Activated naive CD4-positive, alpha-beta T cell treated with anti-CD3 and anti-CD28 coated beads for 36 hours (primary cell): ENCODE measurements around the gene DYNLRB2. TPM values are rescaled to one million over a fixed set of nuclear protein-coding genes. Genes with fewer than 3 reads are reported as not detected.

Experiments
- CTCF ChIA-PET: fragments of 350-600 bp; sonication (Branson Sonifier 250); formaldehyde crosslinking; loops from one replicate; lab custom pipeline; 2021; ENCODE audit warnings: antibody characterized with exemption; lab: Charles Lee
- DNase-seq: peaks from one replicate; pipeline ENCODE4 v3.0.0-alpha.2; 2020
- H3K27ac Mint-ChIP-seq: one replicate; pipeline ENCODE4 v1.8.0; 2021; ENCODE audit warnings: mild to moderate bottlenecking, mixed read lengths
- H3K27me3 Mint-ChIP-seq: one replicate; pipeline ENCODE4 v1.8.0; 2021; ENCODE audit warnings: low read depth, mixed read lengths
- H3K36me3 Mint-ChIP-seq: one replicate; pipeline ENCODE4 v1.8.0; 2021; ENCODE audit warnings: low read depth, mixed read lengths
- H3K4me1 Mint-ChIP-seq: one replicate; pipeline ENCODE4 v1.8.0; 2021; ENCODE audit warnings: low read depth, mixed read lengths
- H3K4me3 Mint-ChIP-seq: one replicate; pipeline ENCODE4 v1.8.0; 2021; ENCODE audit warnings: mild to moderate bottlenecking, moderate library complexity, mixed read lengths
- H3K9me3 Mint-ChIP-seq: one replicate; pipeline ENCODE4 v1.8.0; 2021; ENCODE audit warnings: mixed read lengths
- intact Hi-C: fragments of 100-400 bp; cut with micrococcal nuclease; formaldehyde crosslinking; loops from one replicate; pipeline ENCODE4 v1.15.1; 2023
- total RNA-seq, 2 experiments: library from RNA; stranded (reverse); gene quantifications; one replicate each; pipeline ENCODE4 v1.2.3, GENCODE V29; 2021

The DYNLRB2 gene
- total RNA-seq, 2 experiments from 2014 or later, result not detected

- CTCF ChIA-PET, result interaction anchor here (0.8 to 1.8 kb wide), 8 partner anchors 11 to 227 kb away, joined by 3 to 16 read pairs (median 4); no protein-coding TSS in a partner anchor
- H3K27me3 Mint-ChIP-seq, result no peaks in the 10 kb centered on the region
Observed at GRCh38 chr16:80580109-80580832, 39.5 kb downstream of the DYNLRB2 start.

GRCh38 chr16:80583466-80583865 is 42.7 kb downstream of the DYNLRB2 start:
- H3K4me1 Mint-ChIP-seq, result peaks cover 53% of the 10 kb centered on the region
- peaks cover 2% of the 10 kb centered on the region for H3K9me3 Mint-ChIP-seq
- H3K27ac Mint-ChIP-seq, result no peak overlapping the region
- H3K4me3 Mint-ChIP-seq, result no peak overlapping the region
- H3K27me3 Mint-ChIP-seq, result no peaks in the 10 kb centered on the region
- CTCF ChIA-PET, result interaction anchor here (1.1 to 2.2 kb wide), 2 partner anchors 7 to 57 kb away, joined by 3 to 10 read pairs; no protein-coding TSS in a partner anchor
- no peaks in the 10 kb centered on the region for H3K36me3 Mint-ChIP-seq
- intact Hi-C loops, result loop anchor here (5.0 to 10.0 kb wide), 4 partner anchors 89 to 1611 kb away; partner anchors contain the start of genes GAN and GCSH
- DNase-seq, result peak; percentile 74

More at GRCh38 chr16:80580109-80580832, 39.5 kb downstream of the DYNLRB2 start:
- DNase-seq, result peak; percentile 90
- peak overlapping the region; percentile 91 for H3K27ac Mint-ChIP-seq
- peak overlapping the region; percentile 59 for H3K4me3 Mint-ChIP-seq
- H3K9me3 Mint-ChIP-seq, result peaks cover 2% of the 10 kb centered on the region
- intact Hi-C loops, result loop anchor here (1.0 to 10.0 kb wide), 13 partner anchors 11 to 1615 kb away; partner anchors contain the start of genes CENPN, CMC2, DYNLRB2 and GAN
- H3K36me3 Mint-ChIP-seq, result no peaks in the 10 kb centered on the region
- H3K4me1 Mint-ChIP-seq, result peaks cover 46% of the 10 kb centered on the region

- DNase-seq, result no peak
- no peak overlapping the region for H3K4me3 Mint-ChIP-seq
- H3K27me3 Mint-ChIP-seq, result no peaks in the 10 kb centered on the region
- H3K36me3 Mint-ChIP-seq, result no peaks in the 10 kb centered on the region
- no peak overlapping the region for H3K27ac Mint-ChIP-seq
- intact Hi-C loops, result loop anchor here (10.0 kb wide), 2 partner anchors 729 to 1609 kb away; partner anchors contain the start of gene GAN
- H3K4me1 Mint-ChIP-seq, result peaks cover 37% of the 10 kb centered on the region
- H3K9me3 Mint-ChIP-seq, result no peaks in the 10 kb centered on the region
- CTCF ChIA-PET, result no interaction called here
Observed at GRCh38 chr16:80585764-80586163, 45.0 kb downstream of the DYNLRB2 start.

GRCh38 chr16:80586476-80586875 is 45.7 kb downstream of the DYNLRB2 start:
- intact Hi-C loops, result loop anchor here (10.0 kb wide), 2 partner anchors 728 to 1608 kb away; partner anchors contain the start of gene GAN
- CTCF ChIA-PET, result no interaction called here
- no peak overlapping the region for H3K27ac Mint-ChIP-seq

GRCh38 chr16:80587071-80587470 is 46.3 kb downstream of the DYNLRB2 start:
- no peak for DNase-seq
- intact Hi-C loops, result loop anchor here (10.0 kb wide), 2 partner anchors 728 to 1608 kb away; partner anchors contain the start of gene GAN
- peaks cover 41% of the 10 kb centered on the region for H3K4me1 Mint-ChIP-seq
- no peak overlapping the region for H3K4me3 Mint-ChIP-seq
- no peaks in the 10 kb centered on the region for H3K36me3 Mint-ChIP-seq
- no peaks in the 10 kb centered on the region for H3K9me3 Mint-ChIP-seq
- no peaks in the 10 kb centered on the region for H3K27me3 Mint-ChIP-seq
- CTCF ChIA-PET, result no interaction called here
- H3K27ac Mint-ChIP-seq, result no peak overlapping the region

More at GRCh38 chr16:80586476-80586875, 45.7 kb downstream of the DYNLRB2 start:
- DNase-seq, result no peak
- Mint-ChIP-seq H3K4me1 (peaks cover 37% of the 10 kb centered on the region), H3K36me3 (no peaks in the 10 kb centered on the region), H3K27me3 (no peaks in the 10 kb centered on the region), H3K4me3 (no peak overlapping the region), H3K9me3 (no peaks in the 10 kb centered on the region)

GRCh38 chr16:80591071-80591915 is 50.5 kb downstream of the DYNLRB2 start:
- Mint-ChIP-seq H3K27ac (no peak overlapping the region), H3K4me1 (peaks cover 19% of the 10 kb centered on the region), H3K36me3 (no peaks in the 10 kb centered on the region), H3K9me3 (peaks cover 2% of the 10 kb centered on the region), H3K4me3 (peak overlapping the region; percentile 30), H3K27me3 (no peaks in the 10 kb centered on the region)
- DNase-seq, result peak; percentile 55
- CTCF ChIA-PET, result interaction anchor here (0.9 to 1.0 kb wide), 2 partner anchors 9 to 233 kb away, joined by 3 read pairs; no protein-coding TSS in a partner anchor
- intact Hi-C loops, result no loop called here

GRCh38 chr16:80592273-80592672 is 51.5 kb downstream of the DYNLRB2 start:
- DNase-seq, result no peak
- Mint-ChIP-seq H3K36me3 (no peaks in the 10 kb centered on the region), H3K27ac (no peak overlapping the region), H3K4me3 (no peak overlapping the region), H3K4me1 (peaks cover 18% of the 10 kb centered on the region), H3K27me3 (no peaks in the 10 kb centered on the region), H3K9me3 (peaks cover 3% of the 10 kb centered on the region)
- intact Hi-C loops, result no loop called here
- CTCF ChIA-PET, result no interaction called here

GRCh38 chr16:80594756-80595155 is 54.0 kb downstream of the DYNLRB2 start:
- no peak for DNase-seq
- Mint-ChIP-seq H3K36me3 (no peaks in the 10 kb centered on the region), H3K27ac (no peak overlapping the region), H3K4me3 (no peak overlapping the region), H3K27me3 (no peaks in the 10 kb centered on the region), H3K9me3 (peaks cover 3% of the 10 kb centered on the region), H3K4me1 (peaks cover 18% of the 10 kb centered on the region)
- intact Hi-C loops, result no loop called here
- CTCF ChIA-PET, result no interaction called here

- no peaks in the 10 kb centered on the region for H3K36me3 Mint-ChIP-seq
- peaks cover 3% of the 10 kb centered on the region for H3K9me3 Mint-ChIP-seq
- intact Hi-C loops, result no loop called here
- peaks cover 7% of the 10 kb centered on the region for H3K4me1 Mint-ChIP-seq
- no peak for DNase-seq
- no peak overlapping the region for H3K27ac Mint-ChIP-seq
- CTCF ChIA-PET, result no interaction called here
- no peaks in the 10 kb centered on the region for H3K27me3 Mint-ChIP-seq
- H3K4me3 Mint-ChIP-seq, result no peak overlapping the region
Observed at GRCh38 chr16:80596507-80597207, 55.9 kb downstream of the DYNLRB2 start.

GRCh38 chr16:80599466-80599865 is 58.7 kb downstream of the DYNLRB2 start:
- no peaks in the 10 kb centered on the region for H3K4me1 Mint-ChIP-seq
- CTCF ChIA-PET, result no interaction called here
- H3K27ac Mint-ChIP-seq, result no peak overlapping the region
- intact Hi-C loops, result no loop called here
- no peak overlapping the region for H3K4me3 Mint-ChIP-seq
- no peak for DNase-seq
- H3K36me3 Mint-ChIP-seq, result no peaks in the 10 kb centered on the region
- no peaks in the 10 kb centered on the region for H3K27me3 Mint-ChIP-seq
- peaks cover 3% of the 10 kb centered on the region for H3K9me3 Mint-ChIP-seq
